Panc1 (cell line): ENCODE data around the gene IL36B.

Experiments used
- CTCF ChIP-seq: fragments of 450-650 bp; IDR thresholded peaks from 2 replicates; pipeline ENCODE4 v1.5.1; 2017; ENCODE audit warnings: mild to moderate bottlenecking
- SIN3A ChIP-seq: IDR thresholded peaks from 2 replicates; pipeline ENCODE4 v1.6.1; 2012; ENCODE audit warnings: low read depth, mild to moderate bottlenecking, low read length, moderate library complexity, borderline replicate concordance; ENCODE audit not compliant: insufficient read depth

- TF ChIP-seq CTCF = no peak
- no peak for TF ChIP-seq SIN3A
Observed at GRCh38 chr2:113009622-113010021, 43.0 kb downstream of the IL36B start.
